ENCODE measurements around the gene MGP.

MGP gene

GRCh38 chr12:14892726-14893505 lies 7.3 kb upstream of the MGP start:
- no peak for TF ChIP-seq CTCF (IDR thresholded peaks at IDR 0.05; ENCODE audit: extremely low read depth, missing control alignments)
- no peak for DNase-seq (ENCODE audit: low spot score)

- no peak for DNase-seq (ENCODE audit: low spot score)
- TF ChIP-seq CTCF (IDR thresholded peaks at IDR 0.05; ENCODE audit: extremely low read depth, missing control alignments) = no peak
Observed at GRCh38 chr12:14890701-14891100, 5.0 kb upstream of the MGP start.

- no peak for DNase-seq (ENCODE audit: low spot score)
- TF ChIP-seq CTCF (IDR thresholded peaks at IDR 0.05; ENCODE audit: extremely low read depth, missing control alignments) = no peak
Observed at GRCh38 chr12:14886271-14886670, 617 bp upstream of the MGP start.

GRCh38 chr12:14884458-14884878 lies 1.2 kb downstream of the MGP start:
- no peak for TF ChIP-seq CTCF (IDR thresholded peaks at IDR 0.05; ENCODE audit: extremely low read depth, missing control alignments)
- DNase-seq (ENCODE audit: low spot score) = peak; percentile 26

- no peak for TF ChIP-seq CTCF (IDR thresholded peaks at IDR 0.05; ENCODE audit: extremely low read depth, missing control alignments)
- no peak for DNase-seq (ENCODE audit: low spot score)
Observed at GRCh38 chr12:14883686-14884085, 2.0 kb downstream of the MGP start.

- no peak for TF ChIP-seq CTCF (IDR thresholded peaks at IDR 0.05; ENCODE audit: extremely low read depth, missing control alignments)
- DNase-seq (ENCODE audit: low spot score) = no peak
Observed at GRCh38 chr12:14880890-14881453, 4.7 kb downstream of the MGP start.

- TF ChIP-seq CTCF (IDR thresholded peaks at IDR 0.05; ENCODE audit: extremely low read depth, missing control alignments) = no peak
- DNase-seq (ENCODE audit: low spot score) = no peak
Observed at GRCh38 chr12:14879222-14879933, 6.3 kb downstream of the MGP start.

All from GM20000 (cell line).